Cerebellar nuclear complex (tissue), 1 donor: Measurements from ENCODE around the gene MKNK2.
A peak's percentile ranks its signal among the peaks of the same experiment; 100 is the strongest.

Experiments
- DNase-seq, 2 experiments: peaks; one replicate each; lab custom pipeline; 2025; lab: John Stamatoyannopoulos, UW

Gene MKNK2

GRCh38 chr19:2080336-2080988, 29.4 kb upstream of the MKNK2 start:
- DNase-seq, result no peak

DNA sequence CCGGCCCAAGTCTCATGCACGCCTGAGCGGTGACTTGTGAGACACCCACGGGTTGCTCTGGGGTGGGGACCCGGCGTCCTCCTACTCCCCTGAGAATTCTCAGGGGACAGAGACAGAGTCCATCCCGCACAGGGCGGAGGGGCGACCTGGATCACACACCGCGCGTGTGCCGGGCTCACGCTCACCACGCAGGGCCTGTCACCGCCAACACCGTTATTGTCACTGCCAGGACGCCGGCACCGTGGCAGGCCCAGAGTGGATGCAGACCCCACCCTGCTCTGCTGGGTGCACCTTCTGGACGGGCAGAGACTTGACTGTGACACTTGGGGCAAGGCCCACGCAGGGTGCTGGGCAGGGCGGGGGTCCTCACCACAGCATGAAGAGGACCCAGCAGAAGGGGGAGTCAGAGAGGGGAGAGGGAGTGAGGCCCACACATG, 28.8 kb upstream of the MKNK2 start:
- DNase-seq, result no peak

- no peak for DNase-seq
These were observed 28.2 kb upstream of the MKNK2 start for GRCh38 chr19:2079076-2079864.

DNA sequence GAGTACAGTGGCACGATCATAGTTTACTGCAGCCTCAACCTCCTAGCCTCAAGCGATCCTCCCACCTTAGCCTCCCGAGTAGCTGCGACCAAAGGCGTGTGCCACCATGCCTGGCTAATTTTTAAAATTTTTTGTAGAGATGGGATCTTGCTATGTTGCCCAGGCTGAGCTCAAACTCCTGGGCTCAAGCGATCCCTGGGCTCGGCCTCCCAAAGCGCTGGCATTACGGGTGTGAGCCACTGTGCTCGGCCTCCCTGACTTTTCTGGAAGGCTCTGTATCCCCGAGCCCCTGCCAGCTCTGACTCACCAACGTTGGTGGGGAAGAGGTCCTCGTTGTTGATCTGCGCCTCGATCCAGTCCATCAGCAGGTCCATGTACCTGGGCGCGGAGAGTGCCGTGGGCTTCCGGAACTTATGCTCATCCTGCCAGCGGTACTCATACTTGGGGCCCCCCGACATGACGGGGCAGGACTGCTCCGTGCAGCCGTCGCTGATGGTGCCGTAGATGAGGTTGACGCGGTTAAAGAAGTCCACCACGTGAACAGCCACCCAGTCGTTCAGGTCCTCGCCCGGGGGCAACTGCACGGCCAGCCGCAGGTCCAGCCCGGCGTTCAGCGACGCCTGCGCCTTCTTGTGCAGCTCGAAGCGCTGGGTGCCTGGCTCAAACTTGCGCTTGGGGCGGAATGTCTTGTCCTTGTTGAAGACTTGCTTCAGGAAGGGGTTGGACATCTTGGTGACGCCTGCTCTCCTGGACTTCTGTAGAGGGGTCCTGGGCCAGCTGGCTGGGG, 27.0 kb upstream of the MKNK2 start:
- no peak for DNase-seq

- no peak for DNase-seq
These were observed 26.4 kb upstream of the MKNK2 start for GRCh38 chr19:2077398-2077797.

DNA sequence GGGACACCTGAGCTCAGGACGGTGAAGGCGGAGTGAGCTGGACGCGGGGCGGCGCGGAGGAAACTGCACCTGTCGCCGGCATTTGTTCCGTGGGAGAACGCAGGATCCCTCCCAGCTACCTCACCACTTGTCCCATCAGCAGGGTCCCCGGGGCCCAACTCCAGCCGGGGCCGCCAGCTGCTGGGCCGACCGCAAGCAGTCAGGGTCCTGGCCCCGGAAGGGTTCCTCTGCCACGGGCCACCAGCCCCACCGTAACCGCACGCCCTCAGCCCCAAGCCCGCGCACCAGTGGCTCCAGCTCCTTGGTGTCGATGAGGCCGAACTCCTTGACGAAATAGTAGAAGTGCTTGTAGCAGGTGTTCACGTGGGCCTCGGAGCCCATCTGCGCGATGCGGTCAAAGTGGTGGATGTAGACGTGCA, 25.5 kb upstream of the MKNK2 start:
- no peak for DNase-seq

DNA sequence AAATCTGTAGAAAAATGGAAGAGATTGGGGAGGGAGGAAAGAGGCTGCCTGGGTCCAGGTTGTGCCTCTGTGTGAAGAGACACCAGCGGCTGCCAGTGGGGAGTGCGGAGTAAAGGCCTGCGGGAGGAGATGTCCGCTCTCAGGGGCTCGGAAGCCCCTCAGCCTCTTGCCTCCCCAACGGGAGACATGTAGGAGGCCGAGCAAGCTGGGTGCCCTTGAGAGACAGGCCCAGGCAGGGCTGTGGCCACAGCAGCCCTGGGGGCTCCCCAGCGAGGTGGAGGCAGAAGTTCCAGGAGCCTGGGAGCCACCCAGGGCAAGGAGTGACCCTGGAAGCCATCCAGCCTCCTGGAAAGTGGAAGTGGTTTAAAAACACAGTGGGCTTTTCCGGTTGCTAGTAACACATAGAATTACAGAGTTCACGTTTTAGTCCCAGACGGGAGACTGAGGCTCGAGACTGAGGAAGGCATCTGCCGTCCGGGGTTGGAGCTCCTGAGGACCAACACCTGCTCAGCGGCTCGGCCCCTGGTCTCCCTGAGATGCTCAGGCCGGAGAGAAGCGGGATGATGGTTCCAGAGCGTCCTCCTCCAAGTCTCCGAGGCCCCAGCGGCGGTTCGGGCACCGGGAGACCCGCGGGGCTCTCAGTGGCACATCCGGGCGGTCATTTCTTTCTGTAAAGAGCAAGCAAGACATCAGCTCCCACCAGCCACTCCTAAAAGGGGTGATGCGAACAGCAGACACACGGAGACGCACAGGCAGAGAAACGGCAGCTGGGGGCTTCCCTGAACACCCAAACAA, 21.9 kb upstream of the MKNK2 start:
- DNase-seq, result no peak

DNA sequence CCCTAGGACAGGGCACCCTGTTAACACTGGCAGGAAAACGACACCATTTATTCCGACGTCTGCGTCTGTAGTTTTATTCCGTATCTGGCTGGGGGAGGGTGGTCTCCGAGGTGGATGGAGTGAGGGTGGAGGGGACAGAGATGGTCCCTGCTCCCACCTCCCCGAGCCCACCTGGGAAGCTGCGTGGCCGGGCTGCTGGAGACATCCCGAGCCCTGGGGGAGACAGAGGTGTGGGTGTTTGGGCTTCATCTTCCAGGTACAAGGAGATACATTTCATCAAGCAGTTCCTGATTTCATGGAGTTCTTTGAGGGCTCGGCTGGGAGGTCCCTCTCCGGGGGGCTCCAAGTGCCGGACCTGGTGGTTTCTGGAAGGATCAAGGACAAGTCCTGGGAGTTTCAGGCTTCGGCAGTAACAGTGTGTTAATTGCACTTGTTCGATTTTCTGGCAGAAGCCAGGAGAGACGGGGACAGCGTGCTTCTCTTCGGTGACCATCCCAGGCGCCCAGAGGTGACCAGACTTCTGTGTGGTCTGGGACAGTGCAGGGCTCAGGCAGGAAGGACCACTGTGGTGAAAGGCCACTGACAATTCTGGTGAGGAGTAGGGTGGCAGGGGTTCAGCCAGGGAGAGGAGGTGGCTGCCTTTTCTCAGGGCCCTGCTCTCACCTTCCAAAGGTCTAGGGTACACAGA, 20.1 kb upstream of the MKNK2 start:
- DNase-seq, result no peak

- DNase-seq, result no peak
These were observed 19.4 kb upstream of the MKNK2 start for GRCh38 chr19:2070436-2070827.

- DNase-seq, result peak; percentile 74 to 97
These were observed 13.9 kb upstream of the MKNK2 start for GRCh38 chr19:2064788-2065524.

DNA sequence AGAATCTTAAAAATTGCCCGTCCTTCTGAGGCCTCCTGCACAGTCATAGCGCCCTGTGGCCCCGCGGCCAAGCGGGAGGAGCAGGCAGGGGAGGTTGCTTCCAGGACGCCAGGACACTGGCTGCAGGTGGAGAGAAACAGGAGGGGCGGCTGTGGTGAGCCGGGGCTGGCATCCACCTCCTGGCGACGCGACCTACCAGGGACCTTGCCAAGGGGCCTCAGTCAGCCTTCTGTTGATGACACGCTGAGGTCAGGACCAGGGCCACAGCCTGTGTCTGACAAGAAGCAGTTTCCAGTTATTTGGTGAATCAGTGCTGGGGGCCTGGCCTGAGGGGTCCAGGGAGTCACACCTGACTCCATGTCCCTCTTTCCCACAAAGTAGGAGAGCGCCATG, 13.3 kb upstream of the MKNK2 start:
- no peak for DNase-seq

DNA sequence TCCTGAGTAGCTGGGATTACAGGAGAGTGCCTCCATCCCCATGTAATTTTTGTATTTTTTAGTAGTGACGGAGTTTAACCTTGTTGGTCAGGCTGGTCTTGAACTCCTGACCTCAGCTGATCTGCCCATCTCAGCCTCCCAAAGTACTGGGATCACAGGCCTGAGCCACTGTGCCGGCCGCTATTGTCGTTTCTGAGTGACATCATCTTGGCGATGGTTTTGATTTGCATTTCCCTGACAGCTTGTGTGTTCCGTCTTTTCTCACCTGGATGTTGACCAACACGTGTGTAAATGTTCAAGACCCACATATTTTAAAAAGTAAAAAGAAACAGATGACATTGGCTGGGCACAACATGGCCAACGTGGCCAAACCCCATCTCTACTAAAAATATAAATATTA, 12.8 kb upstream of the MKNK2 start:
- no peak for DNase-seq

- DNase-seq, result no peak
These were observed 11.7 kb upstream of the MKNK2 start for GRCh38 chr19:2062770-2063169.

DNA sequence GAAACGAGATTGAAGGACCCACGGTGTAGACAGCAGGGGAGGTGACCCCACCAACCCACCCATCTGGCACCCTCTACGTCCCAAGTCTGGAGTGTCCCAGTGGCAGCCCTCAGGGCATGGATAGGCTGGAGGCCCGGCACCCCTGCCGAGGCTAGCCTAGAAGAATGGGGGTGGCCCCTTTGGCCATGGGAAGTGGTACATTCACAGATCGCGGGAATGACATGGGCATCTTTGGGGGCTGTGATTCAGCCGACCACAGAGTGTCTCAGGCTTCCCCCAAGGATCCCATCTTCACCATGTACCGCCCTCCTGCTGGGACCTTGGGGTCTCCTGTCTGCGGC, 11.3 kb upstream of the MKNK2 start:
- no peak for DNase-seq

DNA sequence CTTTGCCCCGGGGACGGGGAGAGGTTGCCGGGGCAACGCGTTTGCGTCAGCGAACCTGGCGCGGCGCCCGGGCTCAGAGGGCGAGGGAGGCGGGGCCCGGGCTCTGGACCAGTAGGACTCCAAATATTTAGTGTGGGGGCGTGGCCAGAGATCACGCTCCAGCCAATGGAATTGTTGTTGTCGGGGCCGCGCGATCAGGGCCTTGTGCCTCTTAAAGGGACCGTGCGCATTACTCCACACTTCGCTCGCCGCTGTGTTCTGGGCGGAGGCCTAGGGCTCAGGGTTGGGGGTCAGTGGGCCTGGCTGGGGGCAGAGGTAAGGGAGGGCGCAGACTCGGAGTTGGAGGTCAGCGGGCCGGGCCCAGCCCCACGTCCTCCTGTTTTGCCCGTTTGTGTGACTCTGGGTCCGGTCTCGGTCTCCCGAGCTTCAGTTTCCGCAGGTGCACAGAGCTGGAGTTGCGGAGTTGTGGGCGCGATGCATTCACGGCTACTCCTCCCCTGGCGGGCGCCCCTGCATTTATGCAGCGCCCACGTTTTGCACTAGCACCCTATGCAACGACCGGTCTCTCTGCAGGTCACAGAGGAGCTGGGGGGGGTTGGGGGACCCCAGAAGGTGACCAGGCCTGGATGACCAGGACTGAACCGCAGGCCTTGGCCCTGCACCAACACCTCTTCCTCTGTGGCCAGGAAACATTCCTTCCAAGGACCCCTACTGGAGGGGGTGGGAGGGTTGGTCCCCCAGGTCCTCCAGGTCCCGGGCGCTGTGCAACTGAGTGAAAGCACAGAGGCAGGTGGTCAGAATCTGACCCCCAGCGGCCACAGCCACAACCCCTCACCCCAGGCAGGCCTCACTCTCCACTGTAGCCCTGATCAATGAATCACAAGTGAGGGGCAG, 10.7 kb upstream of the MKNK2 start:
- DNase-seq, result peak; percentile 77 to 86

DNA sequence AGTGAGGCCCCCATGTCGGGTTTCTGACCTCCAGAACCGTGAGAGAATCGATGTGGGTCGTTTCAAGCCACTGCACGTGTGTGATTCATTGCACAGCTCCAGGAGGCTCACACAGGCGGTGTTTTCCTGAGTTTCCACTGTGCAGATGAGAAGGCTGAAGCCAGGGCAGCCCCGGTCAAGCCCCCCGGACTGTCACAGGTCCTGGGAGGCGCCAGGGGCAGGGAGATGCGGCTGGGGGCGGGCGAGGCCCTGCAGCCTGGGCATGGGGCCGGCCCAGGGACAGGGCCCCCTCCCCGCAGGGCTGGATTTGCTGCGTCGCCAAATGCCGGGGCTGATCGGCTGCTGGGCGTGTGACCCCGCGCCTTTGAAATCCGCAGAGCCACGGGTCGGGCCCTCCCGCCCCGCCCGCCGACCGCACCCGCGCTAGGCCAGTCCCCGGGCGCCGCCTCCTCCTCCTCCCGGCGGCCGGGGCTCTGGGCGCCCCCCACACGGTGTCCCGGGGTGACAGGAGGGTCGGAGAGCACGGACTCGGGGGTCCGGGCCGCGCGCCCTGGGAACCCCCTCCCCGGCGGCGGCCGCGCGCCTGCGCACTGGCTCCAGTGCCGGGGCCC, 9.9 kb upstream of the MKNK2 start:
- no peak for DNase-seq

DNA sequence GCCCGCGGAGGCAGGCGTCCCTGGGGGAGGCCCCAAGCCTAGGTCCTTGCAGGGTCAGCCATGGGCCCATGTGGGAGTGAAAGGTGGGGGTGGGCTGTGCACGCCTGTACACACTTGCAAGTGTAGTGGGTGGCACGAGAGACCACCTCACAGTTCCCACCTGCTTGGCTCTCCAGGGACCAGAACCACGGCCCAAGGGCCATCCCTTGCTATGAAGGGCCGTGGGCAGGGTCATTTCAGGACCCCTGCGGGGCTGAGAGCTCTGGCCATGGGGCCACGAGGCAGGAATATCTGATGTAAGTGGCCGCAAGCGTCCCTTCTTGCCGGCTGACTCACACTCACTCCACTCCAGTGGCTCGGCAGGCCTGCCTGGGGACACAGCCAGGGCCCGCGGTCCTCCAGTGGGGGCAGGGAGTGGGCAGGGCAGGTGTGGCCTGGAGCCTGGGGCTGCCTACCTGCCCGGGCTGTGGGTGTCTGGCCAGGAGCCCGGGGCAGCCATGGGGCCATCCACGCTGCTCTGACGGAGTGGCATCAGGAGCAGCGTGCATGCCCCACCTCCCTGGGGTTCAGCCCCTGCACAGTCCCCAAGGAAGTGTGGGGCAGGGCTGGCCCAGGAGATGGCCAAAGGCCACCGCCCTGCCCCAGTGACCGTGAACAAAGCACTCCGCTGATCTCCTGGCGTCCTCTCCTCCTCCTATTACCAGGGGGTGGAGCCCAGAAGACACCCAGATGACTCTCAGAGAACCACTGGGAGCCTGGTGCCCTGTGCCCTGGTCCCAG, 8.6 kb upstream of the MKNK2 start:
- DNase-seq, result no peak

DNA sequence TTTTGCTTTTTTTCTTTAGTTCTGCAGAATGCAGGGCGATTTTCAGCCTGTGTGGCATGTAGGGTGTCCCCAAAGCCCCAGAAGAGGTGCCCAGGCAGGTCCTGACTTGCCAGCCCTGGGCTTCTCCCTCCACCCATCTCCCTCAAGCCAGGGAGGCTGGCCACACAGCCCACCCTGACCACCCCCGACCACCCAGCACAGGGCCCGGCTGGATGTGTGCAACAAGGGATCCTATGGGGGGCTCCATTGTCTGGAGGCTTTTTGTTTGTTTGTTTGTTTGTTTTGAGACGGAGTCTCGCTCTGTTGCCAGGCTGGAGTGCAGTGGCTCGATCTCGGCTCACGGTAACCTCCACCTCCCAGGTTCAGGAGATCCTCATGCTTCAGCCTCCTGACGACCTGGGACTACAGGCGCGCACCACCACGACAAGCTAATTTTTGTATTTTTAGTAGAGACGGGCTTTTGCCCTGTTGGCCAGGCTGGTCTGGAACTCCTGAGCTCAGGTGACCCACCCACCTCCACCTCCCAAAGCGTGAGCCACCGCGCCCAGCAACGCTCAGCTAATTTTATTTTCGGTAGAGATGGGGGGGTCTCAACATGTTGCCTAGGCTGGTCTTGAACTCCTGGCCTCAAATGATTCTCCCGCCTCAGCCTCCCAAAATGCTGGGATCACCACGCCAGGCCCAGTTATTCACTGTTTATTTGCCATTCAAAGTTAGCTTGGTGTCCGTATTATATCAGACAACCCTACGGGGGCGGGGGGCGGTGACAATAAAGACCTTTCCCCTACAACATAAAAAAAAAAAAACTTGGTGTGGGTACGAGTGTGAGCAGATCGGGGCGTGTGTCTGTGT, 7.8 kb upstream of the MKNK2 start:
- no peak for DNase-seq
